ENCODE measurements around the gene FNDC3B. TPM values are rescaled to one million over a fixed set of nuclear protein-coding genes. Genes with fewer than 3 reads are reported as not detected.

FNDC3B gene
- total and polyA plus RNA-seq, 2 of the 8 experiments (the other 6 are each of a cell fraction or from before 2014, with no cell fraction given), result 14.1 to 44.4 TPM

DNA sequence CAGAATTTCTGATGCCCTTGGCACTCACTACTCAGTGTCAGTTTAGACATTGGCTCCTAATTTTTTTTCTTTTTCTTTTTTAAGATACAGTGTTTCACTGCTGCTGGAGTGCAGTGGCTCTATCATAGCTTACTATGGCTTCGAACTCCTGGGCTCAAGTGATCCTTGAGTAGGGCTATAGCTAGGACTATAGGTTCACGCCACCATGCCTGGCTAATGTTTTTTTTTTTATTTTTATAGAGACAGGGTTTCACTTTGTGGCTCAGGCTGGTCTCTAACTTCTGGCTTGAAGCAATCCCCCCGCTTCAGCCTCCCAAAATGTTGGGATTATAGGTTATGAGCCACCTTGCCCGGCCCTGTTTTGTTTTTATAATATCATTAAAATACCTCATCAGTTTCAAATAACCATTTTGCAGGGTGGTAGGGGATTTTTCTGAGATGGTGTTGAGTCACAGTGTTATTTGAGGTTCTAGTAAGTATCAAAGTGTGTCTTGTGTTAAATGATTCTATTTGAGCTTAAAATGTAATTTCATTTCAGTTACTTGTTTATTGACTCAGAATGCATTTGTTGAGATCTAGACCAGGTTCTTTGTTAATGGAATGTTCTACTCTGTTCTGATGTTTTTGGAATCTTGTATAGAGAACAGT is 7.0 kb downstream of the FNDC3B start:
- Histone ChIP-seq H3K23me2 (ENCODE audit: low read depth, low read length) (0 out of 2 replicates have a peak, but pooled peaks cover 2% of the 10 kb centered on the region), H3K4ac (replicated peaks; ENCODE audit: insufficient read length, low read depth, low read length) (no peak overlapping the region), H3K9me3 (ENCODE audit: insufficient read depth in 2 of 2, low read depth in 1 of 2, low read length in 1 of 2) (no peaks in the 10 kb centered on the region), H3K18ac (ENCODE audit: extremely low read depth, low read length) (no peak overlapping the region), H3K23ac (ENCODE audit: insufficient read length) (no peak overlapping the region), H4K5ac (ENCODE audit: insufficient read length, low read depth, low read length) (no peak overlapping the region), H2BK20ac (ENCODE audit: low read length) (no peak overlapping the region), H4K8ac (ENCODE audit: extremely low read depth, insufficient read depth, low read length) (no peak overlapping the region), H3K4me2 (ENCODE audit: insufficient read depth in 1 of 2, low read depth in 2 of 2, low read length in 2 of 2) (no peak overlapping the region), H2BK120ac (replicated peaks; ENCODE audit: low read depth, low read length) (no peak overlapping the region), H3K27me3 (replicated peaks in 1 of 4; ENCODE audit: control insufficient read depth in 3 of 4, extremely low read depth in 1 of 4, insufficient read depth in 3 of 4, low read length in 3 of 4) (no peaks in the 10 kb centered on the region), H3K4me3 (ENCODE audit: extremely low read depth in 1 of 4, insufficient read depth in 2 of 4, low read depth in 3 of 4, low read length in 4 of 4) (no peak overlapping the region), H3K27ac (ENCODE audit: low read depth, low read length) (no peak overlapping the region), H3K9ac (replicated peaks in 1 of 4; ENCODE audit: extremely low read depth in 1 of 4, low read depth in 3 of 4, low read length in 3 of 4) (no peak overlapping the region), H3K4me1 (replicated peaks in 1 of 4; ENCODE audit: control insufficient read depth in 3 of 4, insufficient read depth in 4 of 4, low read length in 3 of 4) (peaks cover 0 to 7% (median 2%) of the 10 kb centered on the region in 4 experiments; a peak in 2 of 7 replicates), H3K79me1 (ENCODE audit: low read depth, low read length) (no peaks in the 10 kb centered on the region; the same call in 1 of the 2 replicates), H2BK5ac (ENCODE audit: low read depth, low read length) (no peak overlapping the region), H4K20me1 (replicated peaks in 1 of 2; ENCODE audit: control insufficient read depth in 1 of 2, insufficient read depth in 2 of 2, low read length in 2 of 2) (peaks cover 3 to 5% of the 10 kb centered on the region in 2 experiments), H3K36me3 (ENCODE audit: control insufficient read depth in 2 of 4, insufficient read depth in 4 of 4, low read length in 3 of 4) (peaks cover 0 to 6% (median under 1%) of the 10 kb centered on the region in 4 experiments; a peak in 2 of 8 replicates), H2BK15ac (ENCODE audit: low read length) (no peak overlapping the region), H2BK12ac (ENCODE audit: low read depth, low read length) (no peak overlapping the region), H2AK5ac (ENCODE audit: low read depth, low read length) (no peak overlapping the region), H2AFZ (ENCODE audit: low read length) (no peak overlapping the region), H4K91ac (replicated peaks; ENCODE audit: insufficient read length, low read length) (no peak overlapping the region), H3K56ac (replicated peaks; ENCODE audit: insufficient read length, low read depth, low read length) (no peak overlapping the region), H3K14ac (ENCODE audit: insufficient read length) (no peak overlapping the region), H3K79me2 (ENCODE audit: control insufficient read depth in 1 of 2, insufficient read depth in 2 of 2, low read length in 2 of 2) (peaks cover 13 to 97% of the 10 kb centered on the region in 2 experiments)
- WGBS, 2 experiments (ENCODE audit: extremely low coverage in 1 of 2, insufficient coverage in 1 of 2, insufficient read length in 1 of 2, insufficient replicate concordance in 2 of 2, low coverage in 1 of 2, low lambda C conversion rate in 2 of 2, missing lambda C conversion rate in 1 of 2), result 91% methylated on average over 4 of the region's 4 CpGs; no CpG with 5 or more reads in 1 of the 2 experiments
- DNase-seq (ENCODE audit: low read depth in 1 of 2, low spot score in 2 of 2) (no peak), FAIRE-seq (no peak)
- POLR2A ChIA-PET (ENCODE audit: partially characterized antibody), result no interaction called here
- CTCF ChIA-PET (ENCODE audit: partially characterized antibody), result interaction anchor here (1.1 to 1.6 kb wide), 3 partner anchors 12 to 286 kb away, joined by 3 to 16 read pairs (median 3); no protein-coding TSS in a partner anchor
- TF ChIP-seq SIRT6 (IDR thresholded peaks at IDR 0.05; ENCODE audit: low read length) (no peak), CBX8 (IDR thresholded peaks at IDR 0.05; ENCODE audit: borderline replicate concordance, low read depth, low read length) (no peak), BCL11A (IDR thresholded peaks at IDR 0.05; ENCODE audit: low read depth in 2 of 2, low read length in 2 of 2) (no peak), NANOG (IDR thresholded peaks at IDR 0.05; ENCODE audit: insufficient read depth, low read depth, low read length, poor library complexity, severe bottlenecking) (no peak), CEBPB (IDR thresholded peaks at IDR 0.05; ENCODE audit: low read depth, low read length) (no peak), CHD1 (IDR thresholded peaks at IDR 0.05; ENCODE audit: low read depth, low read length) (no peak), SP1 (IDR thresholded peaks at IDR 0.05; ENCODE audit: low read depth, low read length) (no peak)
- TF ChIP-seq, protein P1, sequence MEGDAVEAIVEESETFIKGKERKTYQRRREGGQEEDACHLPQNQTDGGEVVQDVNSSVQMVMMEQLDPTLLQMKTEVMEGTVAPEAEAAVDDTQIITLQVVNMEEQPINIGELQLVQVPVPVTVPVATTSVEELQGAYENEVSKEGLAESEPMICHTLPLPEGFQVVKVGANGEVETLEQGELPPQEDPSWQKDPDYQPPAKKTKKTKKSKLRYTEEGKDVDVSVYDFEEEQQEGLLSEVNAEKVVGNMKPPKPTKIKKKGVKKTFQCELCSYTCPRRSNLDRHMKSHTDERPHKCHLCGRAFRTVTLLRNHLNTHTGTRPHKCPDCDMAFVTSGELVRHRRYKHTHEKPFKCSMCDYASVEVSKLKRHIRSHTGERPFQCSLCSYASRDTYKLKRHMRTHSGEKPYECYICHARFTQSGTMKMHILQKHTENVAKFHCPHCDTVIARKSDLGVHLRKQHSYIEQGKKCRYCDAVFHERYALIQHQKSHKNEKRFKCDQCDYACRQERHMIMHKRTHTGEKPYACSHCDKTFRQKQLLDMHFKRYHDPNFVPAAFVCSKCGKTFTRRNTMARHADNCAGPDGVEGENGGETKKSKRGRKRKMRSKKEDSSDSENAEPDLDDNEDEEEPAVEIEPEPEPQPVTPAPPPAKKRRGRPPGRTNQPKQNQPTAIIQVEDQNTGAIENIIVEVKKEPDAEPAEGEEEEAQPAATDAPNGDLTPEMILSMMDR (IDR thresholded peaks at IDR 0.05; ENCODE audit: control extremely low read depth in 1 of 3, insufficient read depth in 1 of 3, low read depth in 1 of 3, low read length in 3 of 3), result no peak
- TF ChIP-seq, protein P2, sequence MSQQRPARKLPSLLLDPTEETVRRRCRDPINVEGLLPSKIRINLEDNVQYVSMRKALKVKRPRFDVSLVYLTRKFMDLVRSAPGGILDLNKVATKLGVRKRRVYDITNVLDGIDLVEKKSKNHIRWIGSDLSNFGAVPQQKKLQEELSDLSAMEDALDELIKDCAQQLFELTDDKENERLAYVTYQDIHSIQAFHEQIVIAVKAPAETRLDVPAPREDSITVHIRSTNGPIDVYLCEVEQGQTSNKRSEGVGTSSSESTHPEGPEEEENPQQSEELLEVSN (IDR thresholded peaks at IDR 0.05), result no peak
